Keratinocyte (primary cell): Measurements from ENCODE around the gene MGAT4A. TPM values are rescaled to one million over a fixed set of nuclear protein-coding genes. Genes with fewer than 3 reads are reported as not detected.
"Not testable (repeated sequence)": the region's sequence is repeated elsewhere in the genome, so short reads cannot be mapped to it uniquely, and the experiment has no call there.

Experiments used
- DNase-seq: peaks from one replicate; pipeline ENCODE4 v3.0.0-alpha.2; 2011; ENCODE audit warnings: low read depth, missing footprints, low spot score
- FAIRE-seq: peaks from 2 replicates; lab custom pipeline; 2011; peaks lifted over from hg19 to GRCh38; lab: Jason Lieb, UNC
- H2AFZ ChIP-seq: 2 replicates; pipeline ENCODE4 v1.6.0; 2012; ENCODE audit warnings: low read length, control low read depth, inconsistent platforms; ENCODE audit not compliant: control insufficient read depth
- H3K27ac ChIP-seq: 2 replicates; pipeline ENCODE4 v1.5.1; 2011; ENCODE audit warnings: low read length; ENCODE audit not compliant: control insufficient read depth, insufficient read depth
- H3K27me3 ChIP-seq: 3 replicates; pipeline ENCODE4 v1.6.0; 2011; ENCODE audit warnings: low read length; ENCODE audit not compliant: control insufficient read depth, insufficient read depth; ENCODE audit errors: extremely low read depth
- H3K36me3 ChIP-seq, 2 experiments: 2 replicates in 1 of 2; 3 replicates in 1 of 2; pipeline ENCODE4 v1.5.1; 2011; ENCODE audit warnings: low read length in 2 of 2, mild to moderate bottlenecking in 1 of 2; ENCODE audit not compliant: control insufficient read depth in 2 of 2, insufficient read depth in 2 of 2; ENCODE audit errors: extremely low read depth in 1 of 2
- H3K4me1 ChIP-seq: 3 replicates; pipeline ENCODE4 v1.5.1; 2011; ENCODE audit warnings: low read length; ENCODE audit not compliant: control insufficient read depth, insufficient read depth; ENCODE audit errors: extremely low read depth
- H3K4me2 ChIP-seq: 3 replicates; pipeline ENCODE4 v1.6.0; 2011; ENCODE audit warnings: low read depth, low read length; ENCODE audit not compliant: control insufficient read depth, insufficient read depth; ENCODE audit errors: extremely low read depth
- H3K4me3 ChIP-seq, 3 experiments: fragments of 200-600 bp in 1 of 3; sonication (generic) in 1 of 3; 2 replicates in 2 of 3; 3 replicates in 1 of 3; pipeline ENCODE4 v1.5.1; 2011 to 2016; ENCODE audit warnings: low read length in 3 of 3, mild to moderate bottlenecking in 3 of 3, control low read depth in 2 of 3, inconsistent platforms in 1 of 3, low read depth in 1 of 3, mixed read lengths in 1 of 3, mixed run types in 1 of 3, moderate library complexity in 1 of 3; ENCODE audit not compliant: control insufficient read depth in 2 of 3, insufficient read depth in 2 of 3; ENCODE audit errors: extremely low read depth in 1 of 3
- H3K79me2 ChIP-seq: 2 replicates; pipeline ENCODE4 v1.6.0; 2012; ENCODE audit warnings: low read length; ENCODE audit not compliant: control insufficient read depth, insufficient read depth
- H3K9ac ChIP-seq: 3 replicates; pipeline ENCODE4 v1.6.0; 2011; ENCODE audit warnings: low read length; ENCODE audit not compliant: control insufficient read depth, insufficient read depth; ENCODE audit errors: extremely low read depth
- H3K9me1 ChIP-seq: 3 replicates; pipeline ENCODE4 v1.6.0; 2011; ENCODE audit warnings: low read length; ENCODE audit not compliant: control insufficient read depth, insufficient read depth; ENCODE audit errors: extremely low read depth
- H3K9me3 ChIP-seq: 2 replicates; pipeline ENCODE4 v1.5.1; 2012; ENCODE audit warnings: low read depth, low read length; ENCODE audit not compliant: control insufficient read depth
- H4K20me1 ChIP-seq: 3 replicates; pipeline ENCODE4 v1.6.0; 2011; ENCODE audit warnings: low read length; ENCODE audit not compliant: control insufficient read depth, insufficient read depth; ENCODE audit errors: extremely low read depth
- EZH2 ChIP-seq: IDR thresholded peaks from one replicate; pipeline ENCODE4 v1.6.1; 2012; ENCODE audit warnings: inconsistent platforms, mild to moderate bottlenecking, low read length, moderate library complexity
- dilution Hi-C: fragments of 300-500 bp; cut with MboI; formaldehyde crosslinking; loops from one replicate; pipeline ENCODE4 v1.7.0; 2020; ENCODE audit warnings: low sequenced_read_pairs; ENCODE audit not compliant: extremely low pct_ligation_motif_present
- polyA plus RNA-seq, 5 experiments: library from polyadenylated mRNA; depleted of rRNA in 3 of 5; stranded (reverse) in 3 of 5; stranded (forward) in 1 of 5; unstranded in 1 of 5; fragments of >200 nt; gene quantifications; 1 replicate in 1 of 5; 2 replicates in 3 of 5; 3 replicates in 1 of 5; pipeline versions ENCODE4 v1.2.1 to v1.2.3, GENCODE V29; 2011 to 2012; ENCODE audit warnings: missing spikeins in 2 of 5, low read depth in 1 of 5, low replicate concordance in 1 of 5
- TF ChIP-seq, protein P1 (sequence below), 3 experiments: IDR thresholded peaks in 1 of 3; conservative IDR thresholded peaks in 1 of 3; optimal IDR thresholded peaks in 1 of 3; 2 replicates in 2 of 3; 3 replicates in 1 of 3; pipeline versions ENCODE3 to v1.5.1; 2011; ENCODE audit warnings: low read length in 3 of 3, mild to moderate bottlenecking in 3 of 3, moderate library complexity in 2 of 3, control low read depth in 1 of 3, inconsistent platforms in 1 of 3; ENCODE audit not compliant: insufficient read depth in 2 of 3; ENCODE audit errors: extremely low read depth in 1 of 3

MGAT4A gene
- polyA plus RNA-seq, 1 donor (not counting 4 experiments of a cell fraction or from before 2014, with no cell fraction given), result 0.81 TPM

DNA sequence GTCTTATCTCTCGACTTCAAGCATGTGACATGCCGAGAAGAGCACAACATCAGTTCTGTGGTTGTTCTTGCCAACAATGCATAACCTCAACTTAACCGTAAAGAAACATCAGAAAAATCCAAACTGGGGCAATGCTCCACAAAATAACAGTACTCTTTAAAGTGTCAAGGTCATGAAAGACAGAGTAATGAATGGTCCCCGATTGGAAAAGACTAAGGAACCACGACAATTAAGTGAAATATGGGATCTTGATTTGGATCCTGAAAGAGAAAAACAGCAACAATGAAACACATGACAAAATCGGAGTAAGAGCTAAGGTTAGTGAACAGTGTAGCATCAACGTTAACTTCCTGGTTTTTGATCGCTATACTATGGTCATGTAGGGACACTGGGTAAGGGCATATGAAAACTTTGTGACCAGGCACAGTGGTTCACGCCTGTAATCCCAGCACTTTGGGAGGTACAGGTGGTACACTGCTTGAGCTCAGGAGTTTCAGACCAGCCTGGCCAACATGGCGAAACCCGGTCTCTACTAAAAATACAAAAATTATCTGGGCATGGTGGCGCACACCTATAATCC, 67.3 kb downstream of the MGAT4A start:
- no peaks in the 10 kb centered on the region for H3K36me3 ChIP-seq
- TF ChIP-seq EZH2, result no peak
- TF ChIP-seq, protein P1, sequence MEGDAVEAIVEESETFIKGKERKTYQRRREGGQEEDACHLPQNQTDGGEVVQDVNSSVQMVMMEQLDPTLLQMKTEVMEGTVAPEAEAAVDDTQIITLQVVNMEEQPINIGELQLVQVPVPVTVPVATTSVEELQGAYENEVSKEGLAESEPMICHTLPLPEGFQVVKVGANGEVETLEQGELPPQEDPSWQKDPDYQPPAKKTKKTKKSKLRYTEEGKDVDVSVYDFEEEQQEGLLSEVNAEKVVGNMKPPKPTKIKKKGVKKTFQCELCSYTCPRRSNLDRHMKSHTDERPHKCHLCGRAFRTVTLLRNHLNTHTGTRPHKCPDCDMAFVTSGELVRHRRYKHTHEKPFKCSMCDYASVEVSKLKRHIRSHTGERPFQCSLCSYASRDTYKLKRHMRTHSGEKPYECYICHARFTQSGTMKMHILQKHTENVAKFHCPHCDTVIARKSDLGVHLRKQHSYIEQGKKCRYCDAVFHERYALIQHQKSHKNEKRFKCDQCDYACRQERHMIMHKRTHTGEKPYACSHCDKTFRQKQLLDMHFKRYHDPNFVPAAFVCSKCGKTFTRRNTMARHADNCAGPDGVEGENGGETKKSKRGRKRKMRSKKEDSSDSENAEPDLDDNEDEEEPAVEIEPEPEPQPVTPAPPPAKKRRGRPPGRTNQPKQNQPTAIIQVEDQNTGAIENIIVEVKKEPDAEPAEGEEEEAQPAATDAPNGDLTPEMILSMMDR (optimal IDR thresholded peaks at IDR 0.05 in 1 of 3, IDR thresholded peaks at IDR 0.05 in 1 of 3, conservative IDR thresholded peaks at IDR 0.05 in 1 of 3; ENCODE audit: extremely low read depth in 1 of 3, insufficient read depth in 2 of 3, low read length in 3 of 3), result no peak
- H3K4me3 ChIP-seq, result no peak overlapping the region
- dilution Hi-C loops, result no loop called here
- peaks cover 7% of the 10 kb centered on the region for H3K4me1 ChIP-seq
- no peaks in the 10 kb centered on the region for H3K27me3 ChIP-seq
- DNase-seq, result no peak
- no peak overlapping the region for H3K27ac ChIP-seq
- no peaks in the 10 kb centered on the region for H3K9me1 ChIP-seq
- FAIRE-seq, result no peak
- no peaks in the 10 kb centered on the region for H4K20me1 ChIP-seq
- no peaks in the 10 kb centered on the region for H3K9me3 ChIP-seq
- H3K4me2 ChIP-seq, result no peak overlapping the region
- no peak overlapping the region for H2AFZ ChIP-seq
- H3K9ac ChIP-seq, result no peak overlapping the region
- no peaks in the 10 kb centered on the region for H3K79me2 ChIP-seq

DNA sequence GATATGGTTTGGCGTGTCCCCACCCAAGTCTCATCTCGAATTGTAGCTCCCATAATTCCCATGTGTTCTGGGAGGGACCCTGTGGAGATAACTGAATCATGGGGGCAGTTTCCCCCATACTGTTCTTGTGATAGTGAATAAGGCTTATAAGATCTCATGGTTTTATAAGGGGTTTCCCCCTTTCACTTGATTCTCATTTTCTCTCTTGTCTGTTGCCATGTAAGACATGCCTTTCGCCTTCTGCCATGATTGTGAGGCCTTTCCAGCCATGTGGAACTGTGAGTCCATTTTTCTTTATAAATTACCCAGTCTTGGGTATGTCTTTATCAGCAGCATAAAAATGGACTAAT, 71.5 kb downstream of the MGAT4A start:
- H3K9me1 ChIP-seq, H3K79me2 ChIP-seq, H3K4me2 ChIP-seq, H3K9ac ChIP-seq, H3K27ac ChIP-seq, H3K4me1 ChIP-seq, FAIRE-seq, H3K9me3 ChIP-seq, H3K27me3 ChIP-seq, dilution Hi-C loops, H3K36me3 ChIP-seq, H4K20me1 ChIP-seq, DNase-seq, H3K4me3 ChIP-seq, H2AFZ ChIP-seq: not testable (repeated sequence)
